Head of caudate nucleus (tissue), 42 donors: ENCODE measurements around the gene XYLT1.
A peak's percentile ranks its signal among the peaks of the same experiment; 100 is the strongest.
"Not testable (repeated sequence)": the region's sequence is repeated elsewhere in the genome, so short reads cannot be mapped to it uniquely, and the experiment has no call there.

Source experiments
- DNase-seq, 42 donors: peaks; one replicate each; pipeline versions ENCODE4 v3.0.0 to v3.0.0-alpha.2; 2020 to 2021; ENCODE audit warnings: mixed read lengths in 7 of 42
- intact Hi-C: fragments of 100-400 bp; cut with DNase I; formaldehyde crosslinking; loops from one replicate; pipeline ENCODE4 v1.15.0; 2022

Gene XYLT1

GRCh38 chr16:17335406-17335805, 135.4 kb downstream of the XYLT1 start:
- intact Hi-C loops, DNase-seq: not testable (repeated sequence)

- intact Hi-C loops: no loop called here
- peak in 1 of 42 donors; percentile 46 for DNase-seq
Observed at GRCh38 chr16:17334096-17334495, 136.7 kb downstream of the XYLT1 start.

GRCh38 chr16:17333229-17333628, 137.5 kb downstream of the XYLT1 start:
- DNase-seq: no peak
- intact Hi-C loops: no loop called here

- DNase-seq: no peak
- intact Hi-C loops: no loop called here
Observed at GRCh38 chr16:17331991-17332390, 138.8 kb downstream of the XYLT1 start.

- intact Hi-C loops: no loop called here
- no peak for DNase-seq
Observed at GRCh38 chr16:17331071-17331607, 139.6 kb downstream of the XYLT1 start.

- DNase-seq: no peak
- intact Hi-C loops: no loop called here
Observed at GRCh38 chr16:17330044-17330443, 140.7 kb downstream of the XYLT1 start.

- no peak for DNase-seq
- intact Hi-C loops: no loop called here
Observed at GRCh38 chr16:17329391-17329790, 141.4 kb downstream of the XYLT1 start.

- DNase-seq: no peak
- intact Hi-C loops: no loop called here
Observed at GRCh38 chr16:17328932-17329331, 141.8 kb downstream of the XYLT1 start.

- no peak for DNase-seq
- intact Hi-C loops: no loop called here
Observed at GRCh38 chr16:17327664-17328335, 143.0 kb downstream of the XYLT1 start.

- intact Hi-C loops: no loop called here
Observed at GRCh38 chr16:17325476-17326143, 145.2 kb downstream of the XYLT1 start.

GRCh38 chr16:17324451-17324850, 146.3 kb downstream of the XYLT1 start:
- intact Hi-C loops: no loop called here
- DNase-seq: peak in 2 of 42 donors; percentile 12 to 40

More at GRCh38 chr16:17325476-17326143, 145.2 kb downstream of the XYLT1 start:
- no peak for DNase-seq

- intact Hi-C loops: no loop called here
- no peak for DNase-seq
Observed at GRCh38 chr16:17323171-17323570, 147.6 kb downstream of the XYLT1 start.

GRCh38 chr16:17321824-17322223, 148.9 kb downstream of the XYLT1 start:
- intact Hi-C loops: no loop called here
- no peak for DNase-seq

- intact Hi-C loops: no loop called here
- DNase-seq: no peak
Observed at GRCh38 chr16:17320009-17320408, 150.8 kb downstream of the XYLT1 start.

- intact Hi-C loops: no loop called here
Observed at GRCh38 chr16:17318238-17318637, 152.5 kb downstream of the XYLT1 start.

GRCh38 chr16:17316005-17316404, 154.8 kb downstream of the XYLT1 start:
- no peak for DNase-seq

More at GRCh38 chr16:17318238-17318637, 152.5 kb downstream of the XYLT1 start:
- no peak for DNase-seq

GRCh38 chr16:17313793-17314547, 156.8 kb downstream of the XYLT1 start:
- DNase-seq: no peak
- intact Hi-C loops: no loop called here

More at GRCh38 chr16:17316005-17316404, 154.8 kb downstream of the XYLT1 start:
- intact Hi-C loops: no loop called here

- intact Hi-C loops: no loop called here
- DNase-seq: peak in 39 of 42 donors; percentile 3 to 63 (median 37)
Observed at GRCh38 chr16:17313085-17313611, 157.6 kb downstream of the XYLT1 start.

- no peak for DNase-seq
- intact Hi-C loops: no loop called here
Observed at GRCh38 chr16:17312094-17312710, 158.6 kb downstream of the XYLT1 start.
